GM21515 (cell line): ENCODE data around the gene SLC2A10.

Source experiments
- ATAC-seq: cut with Tn5 transposase; IDR thresholded peaks from one replicate; pipeline ENCODE4 v1.9.1; 2021; ENCODE audit not compliant: unreplicated experiment

The SLC2A10 gene

GRCh38 chr20:46764068-46764467, 54.6 kb downstream of the SLC2A10 start:
- ATAC-seq, result no peak

- ATAC-seq, result no peak
Observed at GRCh38 chr20:46765506-46766120, 56.2 kb downstream of the SLC2A10 start.

GRCh38 chr20:46767127-46767761, 57.8 kb downstream of the SLC2A10 start:
- no peak for ATAC-seq

DNA sequence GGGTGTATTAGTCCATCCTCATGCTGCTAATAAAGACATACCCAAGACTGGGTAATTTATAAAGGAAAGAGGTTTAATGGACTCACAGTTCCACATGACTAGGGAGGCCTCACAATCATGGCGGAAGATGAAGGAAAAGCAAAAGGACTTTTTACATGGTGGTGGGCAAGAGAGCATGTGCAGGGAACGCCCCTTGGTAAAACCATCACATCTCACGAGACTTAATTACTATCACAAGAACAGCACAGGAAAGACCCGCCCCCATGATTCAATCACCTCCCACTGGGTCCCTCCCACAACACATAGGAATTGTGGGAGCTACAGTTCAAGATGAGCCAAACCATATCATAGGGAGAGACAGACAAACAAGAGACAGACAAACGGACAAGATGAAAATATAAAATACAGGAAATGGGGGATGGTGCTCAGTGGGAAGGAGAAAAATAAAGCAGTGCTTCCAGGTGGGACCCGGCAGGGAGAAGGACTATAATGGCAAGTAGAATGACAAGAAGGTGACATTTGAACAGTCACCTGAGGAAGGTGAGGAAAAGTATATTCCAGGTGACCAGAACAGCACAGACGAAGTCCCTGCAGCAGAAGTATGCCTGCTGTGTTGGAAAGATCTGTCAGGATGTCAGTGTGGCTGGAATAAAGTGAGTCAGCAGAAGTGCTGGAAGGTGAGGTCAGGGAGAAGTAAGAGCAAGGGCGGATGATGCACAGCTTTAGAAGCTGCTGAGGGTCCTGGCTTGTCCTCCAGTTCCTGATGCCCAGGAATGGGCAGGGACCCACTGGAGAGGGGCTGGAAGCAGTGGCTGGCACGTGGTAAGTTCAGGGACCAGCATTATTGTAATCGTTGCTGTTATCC, 61.1 kb downstream of the SLC2A10 start:
- ATAC-seq, result no peak

- no peak for ATAC-seq
Observed at GRCh38 chr20:46771195-46771588, 61.7 kb downstream of the SLC2A10 start.

DNA sequence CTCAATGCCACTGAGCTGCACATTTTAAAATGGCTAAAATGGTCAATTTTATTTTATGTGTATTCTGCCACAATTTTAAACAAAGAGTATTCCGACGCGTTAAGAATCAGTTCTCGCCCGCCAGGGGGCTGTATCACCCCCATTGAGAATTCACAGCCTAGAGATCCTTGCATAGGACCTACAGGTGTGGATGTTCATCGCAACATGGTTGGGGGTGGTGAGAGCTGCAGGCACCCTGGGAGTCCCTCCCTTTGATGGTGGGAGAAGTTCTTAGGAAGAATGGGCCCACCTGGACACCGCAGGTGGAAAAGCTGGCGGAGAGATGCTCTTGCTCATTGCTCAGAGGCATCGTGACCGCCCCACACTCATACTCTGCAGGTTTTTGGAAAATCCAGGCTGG, 63.5 kb downstream of the SLC2A10 start:
- ATAC-seq, result no peak

GRCh38 chr20:46773680-46774079, 64.2 kb downstream of the SLC2A10 start:
- ATAC-seq, result no peak

DNA sequence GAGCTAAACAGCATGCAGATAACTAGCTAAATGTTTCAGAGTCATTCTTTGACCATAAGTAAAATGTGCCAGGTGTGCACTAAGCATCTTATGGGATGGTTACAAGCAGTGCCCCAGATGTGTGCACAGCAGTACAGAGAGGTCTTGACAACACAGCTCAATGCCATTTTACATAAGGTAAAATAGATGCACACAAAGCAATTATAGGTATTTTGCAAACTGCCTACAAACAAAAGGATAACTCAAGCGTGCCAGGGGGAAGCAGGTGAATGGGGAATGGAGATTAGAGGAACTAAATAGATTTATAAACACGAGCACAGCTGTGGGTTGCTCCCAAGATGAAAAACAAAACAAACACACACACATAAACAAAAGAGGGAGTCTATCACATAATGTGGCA, 64.8 kb downstream of the SLC2A10 start:
- ATAC-seq, result no peak

DNA sequence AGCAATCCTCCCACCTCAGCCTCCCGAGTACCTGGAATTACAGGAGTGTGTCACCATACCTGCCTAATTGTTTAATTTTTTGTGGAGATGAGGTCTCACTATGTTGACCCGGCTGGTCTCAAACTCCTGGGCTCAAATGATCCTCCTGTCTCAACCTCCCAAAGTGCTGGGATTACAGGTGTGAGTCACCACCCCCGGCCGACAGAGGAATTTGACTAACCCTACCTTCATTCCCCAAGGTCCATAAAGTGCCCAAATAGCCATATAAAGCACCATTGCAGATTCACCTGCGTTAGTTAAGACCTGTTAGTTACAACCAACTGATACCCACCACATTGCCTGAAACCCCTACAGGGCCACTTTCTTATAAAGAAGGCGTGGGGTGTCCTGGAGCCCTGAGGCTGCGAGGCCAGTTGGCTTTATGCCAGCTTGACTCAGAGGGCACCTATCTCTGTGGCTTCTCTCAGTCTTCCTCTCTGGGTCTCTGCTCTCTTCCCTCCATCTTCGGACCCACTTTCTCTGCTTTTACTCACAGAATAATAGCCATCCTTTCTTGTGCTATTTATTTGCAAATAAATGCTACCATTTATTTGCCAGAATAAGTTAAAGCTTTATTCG, 65.6 kb downstream of the SLC2A10 start:
- ATAC-seq, result no peak

GRCh38 chr20:46775806-46776205, 66.4 kb downstream of the SLC2A10 start:
- no peak for ATAC-seq

GRCh38 chr20:46777331-46777730, 67.9 kb downstream of the SLC2A10 start:
- ATAC-seq, result no peak

DNA sequence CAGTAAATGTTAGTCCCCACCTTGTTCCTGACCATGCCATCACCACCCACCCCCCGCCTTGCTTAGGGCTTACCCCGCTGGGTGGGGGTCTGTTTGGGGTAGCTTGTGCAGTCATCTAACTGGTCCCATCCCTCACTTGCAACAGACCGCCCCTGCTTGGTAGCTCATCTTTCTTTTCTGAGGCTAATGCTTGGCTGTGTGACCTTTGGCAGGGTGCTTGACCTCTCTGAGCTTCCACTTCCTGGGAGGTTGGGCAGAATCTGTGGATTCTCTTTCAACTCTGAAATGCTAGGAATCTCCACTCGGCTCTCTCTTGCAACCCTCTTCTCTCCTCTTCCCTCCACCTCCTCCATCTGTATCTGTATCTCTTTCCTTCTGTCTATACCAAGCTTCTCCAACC, 70.4 kb downstream of the SLC2A10 start:
- ATAC-seq, result no peak

DNA sequence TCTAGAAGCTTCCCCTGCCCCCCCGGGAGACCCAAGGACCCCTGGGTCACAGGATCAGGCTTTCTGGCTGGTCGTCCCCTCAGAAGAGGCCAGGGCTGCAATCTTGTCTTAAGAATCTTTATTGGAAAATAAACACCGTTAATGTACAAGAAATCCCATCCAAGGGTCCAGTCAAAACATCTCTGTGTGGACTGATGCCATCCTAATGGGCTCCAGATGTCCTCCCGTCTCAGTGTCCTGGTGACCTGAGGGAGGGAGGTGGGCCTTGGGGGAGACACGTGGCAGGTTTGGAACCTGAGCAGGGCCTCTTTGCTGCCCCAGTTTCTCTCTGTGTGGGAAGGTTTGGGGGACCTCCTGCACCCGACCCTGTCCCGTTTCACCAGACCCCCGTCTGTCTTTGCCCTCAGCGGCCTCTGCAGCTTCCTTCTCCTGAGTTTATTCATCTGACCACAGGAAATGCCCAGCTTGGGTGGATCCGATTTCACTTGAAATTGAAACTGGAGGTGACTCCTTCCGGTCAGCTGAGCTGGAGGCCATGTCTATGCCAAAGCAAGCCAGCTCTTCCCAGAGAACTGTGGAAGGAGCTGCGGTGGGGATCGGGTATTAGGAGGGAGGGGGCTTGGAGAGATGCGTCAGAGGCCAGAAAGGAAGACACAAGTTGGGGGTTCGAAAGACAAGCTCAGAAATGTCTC, 75.1 kb downstream of the SLC2A10 start:
- ATAC-seq, result no peak
